A673 (cell line): ENCODE results near the gene NR1I2.

Source experiments
- EZH2 ChIP-seq: fragments of 200-600 bp; sonication (generic); IDR thresholded peaks from 2 replicates; pipeline ENCODE4 v1.6.1; 2017; ENCODE audit warnings: borderline replicate concordance, low read depth, mild to moderate bottlenecking, mixed read lengths, antibody characterized with exemption, low read length; ENCODE audit not compliant: poor library complexity, severe bottlenecking
- TF ChIP-seq, protein P1 (sequence below): fragments of 300-800, 200-600 bp; sonication (generic); conservative IDR thresholded peaks from 2 replicates; pipeline ENCODE4 v1.5.1; 2017; ENCODE audit warnings: low read depth, mild to moderate bottlenecking, antibody characterized with exemption, low read length, moderate library complexity, mixed read lengths

DNA sequence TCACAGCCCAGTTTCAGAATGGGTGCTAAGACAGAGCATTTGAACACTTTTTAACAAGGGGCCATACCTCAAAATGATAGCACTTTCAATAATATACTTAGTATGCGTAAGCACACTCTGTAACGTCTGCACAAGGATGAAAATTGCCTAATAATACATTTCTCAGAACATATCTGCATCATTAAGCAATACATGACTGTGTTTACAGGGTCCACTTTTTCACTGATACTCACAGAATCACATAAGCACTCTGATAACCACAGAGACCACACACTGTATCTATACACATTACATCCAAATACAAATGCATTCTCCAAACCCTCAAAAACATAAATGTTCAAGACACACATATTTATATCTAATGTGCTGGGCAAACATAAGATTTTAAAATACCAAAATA, 79.8 kb downstream of the NR1I2 start:
- TF ChIP-seq, protein P1, sequence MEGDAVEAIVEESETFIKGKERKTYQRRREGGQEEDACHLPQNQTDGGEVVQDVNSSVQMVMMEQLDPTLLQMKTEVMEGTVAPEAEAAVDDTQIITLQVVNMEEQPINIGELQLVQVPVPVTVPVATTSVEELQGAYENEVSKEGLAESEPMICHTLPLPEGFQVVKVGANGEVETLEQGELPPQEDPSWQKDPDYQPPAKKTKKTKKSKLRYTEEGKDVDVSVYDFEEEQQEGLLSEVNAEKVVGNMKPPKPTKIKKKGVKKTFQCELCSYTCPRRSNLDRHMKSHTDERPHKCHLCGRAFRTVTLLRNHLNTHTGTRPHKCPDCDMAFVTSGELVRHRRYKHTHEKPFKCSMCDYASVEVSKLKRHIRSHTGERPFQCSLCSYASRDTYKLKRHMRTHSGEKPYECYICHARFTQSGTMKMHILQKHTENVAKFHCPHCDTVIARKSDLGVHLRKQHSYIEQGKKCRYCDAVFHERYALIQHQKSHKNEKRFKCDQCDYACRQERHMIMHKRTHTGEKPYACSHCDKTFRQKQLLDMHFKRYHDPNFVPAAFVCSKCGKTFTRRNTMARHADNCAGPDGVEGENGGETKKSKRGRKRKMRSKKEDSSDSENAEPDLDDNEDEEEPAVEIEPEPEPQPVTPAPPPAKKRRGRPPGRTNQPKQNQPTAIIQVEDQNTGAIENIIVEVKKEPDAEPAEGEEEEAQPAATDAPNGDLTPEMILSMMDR = no peak
- TF ChIP-seq EZH2 = no peak
